Epithelial cell of esophagus (primary cell): ENCODE results near the gene SS18L1.

Experiments used
- DNase-seq: peaks from one replicate; pipeline ENCODE4 v3.0.0; 2010; ENCODE audit warnings: low read depth
- H3K4me3 ChIP-seq: 2 replicates; pipeline ENCODE4 v1.5.1; 2011; ENCODE audit warnings: mild to moderate bottlenecking, low read length, control low read depth
- CTCF ChIP-seq: IDR thresholded peaks from 2 replicates; pipeline ENCODE4 v1.5.1; 2011; ENCODE audit warnings: low read depth, mild to moderate bottlenecking, low read length, control low read depth, inconsistent platforms; ENCODE audit not compliant: insufficient read depth; ENCODE audit errors: missing control alignments

SS18L1 gene

DNA sequence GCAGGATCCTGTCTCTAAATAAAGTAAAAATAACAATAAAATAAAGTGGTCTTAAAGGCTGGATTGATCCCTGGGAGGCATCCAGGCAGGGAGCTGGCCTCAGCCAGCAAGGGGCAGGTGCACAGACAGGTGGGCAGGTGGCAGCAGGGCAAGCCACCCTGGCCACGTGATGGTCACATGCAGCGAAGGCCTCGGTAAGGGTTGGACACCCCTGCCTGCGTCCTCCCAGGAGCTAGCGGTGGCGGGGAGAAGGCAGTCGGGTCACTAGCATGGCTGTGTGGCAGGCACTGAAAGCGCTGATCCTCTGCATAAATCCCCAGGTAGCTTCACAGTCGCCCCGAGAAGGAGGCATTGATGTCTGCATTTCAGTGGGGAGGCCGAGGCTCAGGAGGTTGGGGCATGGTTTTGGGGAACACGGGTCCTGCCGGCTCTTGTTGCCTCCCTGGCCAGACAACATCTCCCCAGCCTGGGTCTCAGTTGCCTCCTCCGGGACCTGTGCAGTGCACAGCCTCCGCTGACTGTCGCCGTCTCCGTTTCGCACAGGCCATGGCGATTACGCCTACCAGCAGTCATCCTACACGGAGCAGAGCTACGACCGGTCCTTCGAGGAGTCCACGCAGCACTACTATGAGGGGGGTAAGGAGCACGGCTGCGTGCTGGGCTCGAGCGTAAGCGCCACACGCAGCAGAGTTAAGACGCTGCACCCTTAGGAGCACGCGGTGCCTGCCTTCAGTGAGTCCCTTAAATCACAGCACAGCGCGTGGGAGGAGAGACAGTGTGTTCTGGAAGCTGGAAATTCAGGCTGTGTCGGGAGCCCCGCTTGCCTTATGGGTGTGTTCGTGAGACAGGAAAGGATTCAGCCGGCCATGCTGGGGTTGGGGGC lies 21.6 kb downstream of the SS18L1 start:
- no peak for TF ChIP-seq CTCF
- no peak for DNase-seq
- no peak overlapping the region for H3K4me3 ChIP-seq

GRCh38 chr20:62165762-62166399 lies 22.3 kb downstream of the SS18L1 start:
- no peak for TF ChIP-seq CTCF
- no peak overlapping the region for H3K4me3 ChIP-seq
- DNase-seq: no peak

GRCh38 chr20:62167474-62167873 lies 23.9 kb downstream of the SS18L1 start:
- no peak overlapping the region for H3K4me3 ChIP-seq
- no peak for TF ChIP-seq CTCF
- no peak for DNase-seq

- TF ChIP-seq CTCF: no peak
Measured at GRCh38 chr20:62168061-62168460, 24.5 kb downstream of the SS18L1 start.

DNA sequence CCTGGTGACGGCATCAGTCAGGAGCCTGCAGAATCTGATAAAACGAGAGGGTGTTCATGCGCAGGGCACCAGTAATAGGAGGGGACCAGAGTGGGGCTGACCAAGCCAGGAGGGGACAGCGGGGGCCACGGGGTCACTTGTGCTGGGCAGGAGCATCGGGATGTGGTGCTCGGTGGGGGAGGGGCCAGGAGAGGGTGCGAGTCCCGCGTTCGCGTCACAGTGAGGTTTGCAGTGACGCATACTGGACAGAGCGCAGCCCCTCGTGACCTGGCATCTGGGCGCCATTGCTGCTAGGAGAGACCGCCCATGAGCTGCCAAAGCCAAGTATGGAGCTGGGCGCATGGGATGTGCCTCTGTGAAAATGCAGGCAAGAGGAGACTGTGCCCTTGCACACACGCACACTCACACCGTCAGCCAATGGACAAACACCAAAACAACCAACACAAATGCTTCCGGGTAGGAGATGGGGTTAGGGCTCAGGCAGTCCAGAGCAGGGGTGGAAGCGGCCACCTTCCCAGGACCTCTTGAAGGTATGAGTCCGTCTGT lies 25.4 kb downstream of the SS18L1 start:
- DNase-seq: no peak

More at GRCh38 chr20:62168061-62168460, 24.5 kb downstream of the SS18L1 start:
- H3K4me3 ChIP-seq: no peak overlapping the region
- no peak for DNase-seq

GRCh38 chr20:62170536-62170935 lies 27.0 kb downstream of the SS18L1 start:
- H3K4me3 ChIP-seq: no peak overlapping the region
- no peak for TF ChIP-seq CTCF
- no peak for DNase-seq

More for the DNA sequence above, 25.4 kb downstream of the SS18L1 start:
- H3K4me3 ChIP-seq: no peak overlapping the region
- TF ChIP-seq CTCF: no peak
